SKM-1 treated with dmso at 0.1 percent for 144 hours (cell line): ENCODE measurements around the gene ZNF681.
"Not testable (repeated sequence)": the region's sequence is repeated elsewhere in the genome, so short reads cannot be mapped to it uniquely, and the experiment has no call there.

Source experiments
- DNase-seq: peaks from one replicate; lab custom pipeline; 2025; ENCODE audit not compliant: unreplicated experiment; lab: John Stamatoyannopoulos, UW

Gene ZNF681

GRCh38 chr19:23774524-23774971, 15.9 kb upstream of the ZNF681 start:
- peak; percentile 83 for DNase-seq

DNA sequence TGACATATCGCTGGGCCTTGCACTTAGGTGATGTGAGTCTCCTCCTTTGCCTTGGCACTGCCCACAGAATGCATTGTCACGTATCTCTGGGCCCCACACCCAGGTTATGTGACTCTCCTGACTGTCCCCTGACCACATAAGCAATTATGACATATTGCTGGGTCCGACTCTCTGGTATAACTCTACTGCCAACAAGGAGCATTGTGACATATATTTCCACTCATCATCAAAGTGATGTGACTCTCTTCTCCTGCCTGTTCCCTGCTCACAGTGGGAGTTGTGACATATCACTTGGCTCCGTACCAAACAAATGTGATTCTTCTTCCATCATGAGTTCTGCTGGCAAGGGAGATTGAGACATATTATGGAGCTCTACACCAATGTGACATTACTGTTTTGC, 15.4 kb upstream of the ZNF681 start:
- DNase-seq, result no peak

DNA sequence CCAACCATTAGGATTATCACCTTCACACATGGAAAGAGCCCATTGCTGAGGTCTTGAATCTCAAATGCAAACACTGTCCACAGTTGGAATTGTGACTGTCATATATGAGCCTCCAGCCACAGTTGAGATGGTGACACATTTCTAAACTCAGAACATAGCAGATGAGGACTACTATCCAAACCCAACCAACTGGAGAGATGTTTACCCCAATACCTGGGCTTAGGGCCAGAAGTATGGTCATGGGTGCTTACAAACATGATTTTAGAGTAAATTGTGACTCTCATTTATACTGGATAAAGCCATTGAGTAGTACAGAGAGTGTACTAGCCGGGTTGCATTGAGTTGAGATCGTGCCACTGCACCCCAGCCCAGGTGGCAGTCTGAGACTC, 14.0 kb upstream of the ZNF681 start:
- no peak for DNase-seq

DNA sequence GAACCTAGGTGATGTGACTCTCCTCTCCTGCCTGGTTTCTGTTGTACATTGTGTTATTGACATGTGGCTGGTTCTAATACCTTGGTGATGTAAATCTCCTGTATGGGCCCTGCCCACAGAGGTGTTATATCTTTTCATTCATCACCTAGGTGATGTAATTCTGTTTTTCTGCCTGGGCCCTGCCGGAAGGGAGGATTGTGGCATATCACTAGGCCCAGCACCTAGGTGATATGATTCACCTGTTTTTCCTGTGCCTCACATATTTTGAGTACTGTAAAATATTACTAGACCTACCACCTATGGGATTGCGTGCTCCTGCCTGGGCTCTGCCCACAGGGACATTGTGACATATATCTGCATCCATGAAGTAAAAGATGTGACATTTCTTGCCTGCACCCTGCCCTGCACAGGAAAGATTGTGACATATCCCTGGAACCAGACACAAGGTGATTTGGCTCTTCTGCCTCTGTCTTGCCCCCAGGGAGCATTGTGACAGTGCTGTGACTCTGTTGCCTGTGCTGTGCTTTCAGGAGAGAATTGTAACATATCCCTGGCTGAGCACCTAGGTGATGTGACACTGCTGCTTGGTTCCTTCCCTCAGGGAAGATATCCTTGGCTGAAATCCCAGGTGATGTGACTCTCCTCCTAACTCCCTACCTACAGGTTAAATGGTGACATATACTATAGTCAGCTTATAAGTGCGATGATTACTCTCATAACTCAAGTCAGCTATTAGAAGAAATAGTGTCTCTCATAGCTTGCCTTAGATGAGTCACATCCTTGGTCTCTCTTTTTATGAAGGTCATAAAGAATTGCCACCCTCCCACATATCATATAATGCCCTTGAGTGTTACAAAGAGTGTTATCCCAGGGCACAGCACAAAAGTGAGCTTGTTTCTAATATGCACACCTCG, 13.3 kb upstream of the ZNF681 start:
- no peak for DNase-seq

DNA sequence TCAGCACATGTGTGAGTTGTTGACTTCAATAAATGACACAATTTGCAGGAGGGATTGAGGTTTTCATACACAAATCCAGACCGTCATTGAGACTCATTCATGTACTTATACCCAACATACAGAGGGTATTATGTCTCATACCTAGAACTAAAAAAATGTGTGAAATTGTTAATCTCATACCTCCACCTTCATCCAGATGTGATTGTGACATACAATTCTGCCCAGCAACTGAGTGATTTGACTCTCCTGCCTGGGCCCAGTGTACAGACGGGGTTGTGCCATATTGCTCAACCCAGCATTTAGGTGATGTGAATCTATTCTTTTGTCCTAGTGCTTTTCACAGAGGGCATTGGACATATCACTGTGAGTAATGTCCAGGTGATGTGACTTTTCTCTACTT, 12.6 kb upstream of the ZNF681 start:
- DNase-seq, result no peak

DNA sequence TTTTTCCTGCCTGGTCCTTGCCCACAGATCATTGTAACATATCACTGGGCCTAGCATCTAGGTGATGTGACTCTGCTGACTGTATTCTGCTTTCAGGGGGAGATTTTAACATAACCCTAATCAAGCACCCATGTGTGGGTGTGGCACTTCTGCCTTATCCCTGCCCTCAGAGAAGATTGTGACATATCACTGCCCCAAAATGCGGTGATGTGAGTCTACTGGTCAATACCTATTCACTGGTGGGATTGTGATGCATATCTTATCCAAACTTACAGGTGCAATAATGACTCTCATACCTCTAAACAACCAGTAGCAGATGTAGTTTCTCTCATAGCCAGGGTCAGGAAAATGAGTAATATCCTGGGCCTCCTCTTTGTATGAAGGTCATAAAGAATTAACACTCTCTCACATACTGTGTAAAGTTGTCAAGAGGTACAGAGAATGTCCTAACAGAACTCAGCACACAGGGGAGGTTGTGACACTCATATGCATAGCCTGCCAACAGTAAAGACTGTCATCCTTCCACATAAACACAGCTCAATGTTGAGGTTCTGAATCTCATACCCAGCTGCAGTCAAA, 12.1 kb upstream of the ZNF681 start:
- DNase-seq, result no peak

GRCh38 chr19:23769691-23770468, 11.2 kb upstream of the ZNF681 start:
- DNase-seq, result no peak

- DNase-seq, result no peak
Observed at GRCh38 chr19:23766951-23767350, 8.3 kb upstream of the ZNF681 start.

DNA sequence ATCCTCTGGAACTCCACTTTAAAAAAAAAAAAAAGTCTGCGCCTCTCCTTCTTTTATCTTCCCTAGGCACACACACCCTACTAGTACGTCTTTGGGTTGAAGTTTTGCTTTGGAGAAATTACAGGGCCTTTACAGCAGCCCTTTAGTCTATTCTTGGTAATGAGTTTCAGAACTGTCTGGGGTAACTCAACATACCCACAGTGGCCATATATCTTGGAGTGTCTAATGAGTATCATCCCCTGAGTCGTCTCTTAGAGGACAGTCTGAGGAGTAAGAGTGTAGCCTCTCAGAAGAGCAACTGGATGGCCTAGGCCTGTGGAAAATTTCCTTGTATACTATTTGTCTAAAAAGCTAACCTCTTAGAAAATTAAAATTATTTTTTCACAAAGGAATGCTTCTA, 6.1 kb upstream of the ZNF681 start:
- DNase-seq, result no peak

DNA sequence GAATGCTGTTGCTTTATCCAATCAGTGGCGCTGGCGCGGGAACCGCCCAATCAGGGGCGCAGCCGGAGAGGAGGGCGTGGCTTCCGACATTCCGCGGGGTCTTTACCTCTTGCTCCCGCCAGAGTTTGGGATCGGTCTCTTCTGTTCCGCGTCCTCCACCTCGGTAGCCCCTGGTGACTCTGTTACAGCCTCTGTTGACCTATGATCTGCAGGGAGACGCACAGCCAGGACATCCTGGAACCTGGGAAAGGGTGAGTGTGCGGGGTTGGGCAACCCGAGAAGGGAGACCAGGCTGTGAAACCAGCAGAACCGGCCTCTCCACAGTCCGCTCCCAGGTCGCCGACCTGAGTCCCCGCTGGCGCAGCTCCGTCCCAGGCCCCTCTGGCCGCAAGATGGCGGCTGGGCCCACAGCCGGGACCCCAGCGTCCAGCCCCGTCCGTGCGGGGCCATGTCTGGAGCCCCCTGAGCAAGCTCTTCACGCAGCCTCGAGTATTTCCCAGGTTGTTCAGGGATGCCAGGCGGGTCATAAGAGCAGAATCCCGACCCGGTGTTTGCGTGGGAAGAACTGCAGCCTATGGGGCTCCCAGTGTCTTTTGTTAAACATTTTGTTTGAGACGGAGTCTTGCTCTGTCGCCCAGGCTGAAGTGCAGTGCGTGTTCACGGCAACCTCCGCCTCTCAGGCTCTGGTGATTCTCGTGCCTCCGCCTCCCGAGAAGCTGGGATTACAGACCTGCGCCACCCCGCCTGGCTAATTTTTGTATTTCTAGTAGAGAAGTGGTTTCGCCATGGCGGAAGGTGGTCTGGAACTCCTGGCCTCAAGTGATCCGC, 4.4 kb upstream of the ZNF681 start:
- DNase-seq, result no peak

GRCh38 chr19:23762548-23762883, 3.8 kb upstream of the ZNF681 start:
- no peak for DNase-seq

DNA sequence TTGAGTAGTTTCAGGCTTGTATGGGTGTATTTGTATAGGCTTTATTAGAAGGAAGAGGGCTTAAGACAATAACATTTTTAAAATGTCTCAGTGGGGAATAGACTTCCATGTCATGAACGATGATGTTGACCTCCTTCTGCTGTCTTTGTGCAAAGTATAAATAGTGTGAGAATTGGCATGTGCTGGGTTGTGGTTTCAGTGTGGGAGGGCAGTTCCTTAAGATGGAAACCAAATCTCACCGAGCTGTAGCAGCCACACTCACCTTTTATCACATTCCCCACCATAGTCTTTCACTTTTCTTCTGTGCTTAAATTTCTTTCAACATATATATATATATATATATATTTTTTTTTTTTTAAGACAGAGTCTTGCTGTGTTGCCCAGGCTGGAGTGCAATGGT, 1.6 kb upstream of the ZNF681 start:
- not testable (repeated sequence) for DNase-seq

- DNase-seq, result not testable (repeated sequence)
Observed at GRCh38 chr19:23743633-23744232, 15.0 kb downstream of the ZNF681 start.

DNA sequence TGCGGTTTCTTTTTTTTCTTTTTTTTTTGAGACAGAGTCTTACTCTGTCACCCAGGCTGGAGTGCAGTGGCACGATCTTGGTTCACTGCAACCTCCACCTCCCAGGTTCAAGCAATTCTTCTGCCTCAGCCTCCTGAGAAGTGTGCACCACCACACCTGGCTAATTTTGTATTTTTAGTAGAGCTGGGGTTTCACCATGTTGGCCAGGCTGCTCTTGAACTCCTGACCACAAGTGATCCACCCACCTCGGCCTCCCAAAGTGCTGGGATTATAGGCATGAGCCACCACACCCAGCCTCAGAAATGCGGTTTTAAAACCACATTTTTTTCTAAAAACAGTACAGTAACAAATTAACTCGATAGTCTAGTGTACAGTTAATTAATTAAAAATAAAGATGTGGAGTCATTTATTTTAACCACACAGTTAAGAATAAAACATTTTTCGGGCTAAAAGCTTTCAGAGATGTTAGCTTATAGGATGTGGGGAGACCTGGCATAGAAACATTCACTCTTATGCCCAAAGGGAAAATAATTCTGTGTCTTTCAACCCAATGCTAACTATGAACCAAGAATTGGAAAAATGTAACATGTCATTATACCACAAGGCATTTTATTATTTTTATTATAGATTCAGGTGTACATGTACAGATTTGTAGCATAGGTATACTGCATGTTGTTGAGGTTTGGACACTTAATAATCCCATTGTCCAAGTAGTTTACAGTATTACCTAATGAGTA, 27.8 kb downstream of the ZNF681 start:
- DNase-seq, result not testable (repeated sequence)

GRCh38 chr19:23724161-23724560, 34.5 kb downstream of the ZNF681 start:
- not testable (repeated sequence) for DNase-seq

DNA sequence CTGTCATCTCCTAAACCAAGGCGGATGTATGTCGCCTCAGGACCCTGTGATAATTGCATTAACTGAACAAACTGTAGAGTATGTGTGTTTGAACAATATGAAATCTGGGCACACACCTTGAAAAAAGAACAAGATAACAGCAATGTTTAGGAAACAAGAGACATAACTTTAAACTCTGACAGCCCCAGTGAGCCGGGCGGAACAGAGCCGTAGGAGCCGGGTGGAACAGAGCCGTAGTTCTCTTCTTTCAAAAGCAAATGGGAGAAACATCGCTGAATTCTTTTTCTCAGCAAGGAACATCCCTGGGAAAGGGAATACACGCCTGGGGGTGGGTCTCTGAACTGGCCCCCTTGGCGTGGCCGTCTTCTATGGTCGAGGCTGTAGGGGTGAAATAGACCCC, 39.9 kb downstream of the ZNF681 start:
- DNase-seq, result no peak

- DNase-seq, result no peak
Observed at GRCh38 chr19:23716792-23717191, 41.9 kb downstream of the ZNF681 start.

GRCh38 chr19:23709347-23709746, 49.3 kb downstream of the ZNF681 start:
- DNase-seq, result no peak

DNA sequence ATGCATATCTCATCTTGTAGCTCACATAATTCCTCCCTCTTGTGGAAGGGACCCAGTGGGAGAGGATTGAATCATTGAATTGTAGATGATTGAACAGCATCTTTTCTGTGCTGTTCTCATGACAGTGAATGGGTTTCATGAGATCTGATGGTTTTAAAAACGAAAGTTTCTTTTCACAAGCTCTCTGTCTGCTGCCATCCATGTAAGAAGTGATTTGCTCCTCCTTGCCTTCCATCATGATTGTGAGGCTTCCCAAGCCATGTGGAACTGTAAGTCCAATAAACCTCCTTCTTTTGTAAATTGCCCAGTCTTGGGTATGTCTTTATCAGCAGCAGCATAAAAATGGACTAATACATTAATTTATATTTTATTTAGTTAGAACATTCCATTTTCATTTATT, 52.0 kb downstream of the ZNF681 start:
- no peak for DNase-seq

- DNase-seq, result no peak
Observed at GRCh38 chr19:23699521-23699860, 59.2 kb downstream of the ZNF681 start.
